ENCODE results near the gene HEG1. TPM values are rescaled to one million over a fixed set of nuclear protein-coding genes. Genes with fewer than 3 reads are reported as not detected.

Gene HEG1
- total RNA-seq, 1 donor from 2014 or later = 95.0 TPM

DNA sequence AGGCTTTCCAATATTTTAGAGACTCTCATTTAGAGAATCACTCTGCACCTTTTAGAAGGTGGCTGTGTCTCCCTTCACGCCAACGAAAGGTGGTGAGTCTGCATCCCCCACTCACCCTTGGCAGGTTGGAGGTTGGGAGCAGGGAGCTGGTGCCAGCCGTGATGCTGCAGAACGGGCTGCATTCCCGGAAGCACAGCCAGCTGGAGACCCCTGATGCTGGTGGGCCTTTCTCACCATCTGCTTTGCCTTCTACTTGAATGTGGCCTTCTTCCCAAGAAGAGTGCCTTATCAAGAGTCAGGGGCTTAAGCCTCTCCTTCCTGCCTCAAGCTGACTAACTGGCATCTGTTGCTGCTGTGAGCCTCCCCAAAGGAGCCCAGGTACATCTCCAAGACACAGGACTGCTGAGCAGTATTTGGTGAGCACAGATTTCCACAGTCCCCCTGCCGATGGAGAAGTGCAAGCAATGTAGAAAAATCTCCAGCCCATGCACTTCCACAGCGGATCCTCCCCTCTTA, 17.7 kb upstream of the HEG1 start:
- intact Hi-C loops (cut with DNase I) = no loop called here
- DNase-seq (ENCODE audit: missing footprints) (no peak), ATAC-seq (no peak)

DNA sequence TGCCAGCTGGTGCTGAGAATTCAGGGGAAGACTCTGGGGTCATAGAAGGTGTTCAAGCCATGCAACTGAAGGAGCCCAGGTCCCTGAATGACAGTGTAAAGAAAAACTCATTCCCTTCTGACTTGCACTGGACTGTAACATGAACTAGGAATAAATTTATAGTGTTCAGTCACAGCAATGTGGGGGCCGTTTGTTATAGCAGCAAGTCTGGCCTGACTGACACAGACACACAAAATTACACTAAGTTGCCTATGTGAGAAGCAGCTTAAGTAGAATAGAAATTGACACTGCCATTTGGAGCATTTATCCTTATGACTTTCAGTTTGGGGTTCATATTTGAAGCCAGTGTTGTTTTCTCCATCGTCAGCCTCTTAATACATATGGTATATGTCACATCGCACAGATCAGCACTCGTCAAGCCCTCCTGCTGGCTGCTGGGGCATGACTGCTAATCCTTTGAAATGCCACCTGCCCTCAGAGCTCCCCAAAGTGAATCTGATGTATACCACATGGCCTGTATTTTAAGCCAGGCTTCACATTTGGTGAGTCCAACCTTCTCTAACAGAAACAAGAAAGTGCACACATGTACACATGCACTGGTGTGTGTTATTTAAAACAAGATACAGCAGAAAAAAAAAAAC, 17.1 kb upstream of the HEG1 start:
- intact Hi-C loops (cut with DNase I) = no loop called here
- no peak for DNase-seq (ENCODE audit: missing footprints)
- peak; percentile 22 for ATAC-seq

DNA sequence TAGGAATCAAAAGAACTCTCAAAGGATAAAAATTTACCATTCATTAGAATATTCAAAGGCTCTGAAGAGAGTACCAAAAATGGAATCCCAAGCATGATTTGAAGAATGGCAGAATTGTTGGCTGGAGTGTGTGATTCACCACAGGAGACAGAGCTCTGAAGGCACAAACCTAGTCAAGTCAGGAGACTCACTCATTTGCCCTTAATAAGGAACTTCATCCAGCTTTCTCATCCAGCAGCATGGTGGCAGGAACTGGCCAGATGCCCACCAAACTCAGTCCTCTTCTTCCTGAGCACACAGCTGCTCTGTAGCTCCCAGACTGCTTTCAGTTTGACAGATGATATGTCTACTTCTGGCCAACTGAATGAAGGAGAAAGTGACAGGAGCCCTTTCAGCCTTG, 16.5 kb upstream of the HEG1 start:
- intact Hi-C loops (cut with DNase I) = no loop called here
- no peak for DNase-seq (ENCODE audit: missing footprints)
- ATAC-seq = no peak

DNA sequence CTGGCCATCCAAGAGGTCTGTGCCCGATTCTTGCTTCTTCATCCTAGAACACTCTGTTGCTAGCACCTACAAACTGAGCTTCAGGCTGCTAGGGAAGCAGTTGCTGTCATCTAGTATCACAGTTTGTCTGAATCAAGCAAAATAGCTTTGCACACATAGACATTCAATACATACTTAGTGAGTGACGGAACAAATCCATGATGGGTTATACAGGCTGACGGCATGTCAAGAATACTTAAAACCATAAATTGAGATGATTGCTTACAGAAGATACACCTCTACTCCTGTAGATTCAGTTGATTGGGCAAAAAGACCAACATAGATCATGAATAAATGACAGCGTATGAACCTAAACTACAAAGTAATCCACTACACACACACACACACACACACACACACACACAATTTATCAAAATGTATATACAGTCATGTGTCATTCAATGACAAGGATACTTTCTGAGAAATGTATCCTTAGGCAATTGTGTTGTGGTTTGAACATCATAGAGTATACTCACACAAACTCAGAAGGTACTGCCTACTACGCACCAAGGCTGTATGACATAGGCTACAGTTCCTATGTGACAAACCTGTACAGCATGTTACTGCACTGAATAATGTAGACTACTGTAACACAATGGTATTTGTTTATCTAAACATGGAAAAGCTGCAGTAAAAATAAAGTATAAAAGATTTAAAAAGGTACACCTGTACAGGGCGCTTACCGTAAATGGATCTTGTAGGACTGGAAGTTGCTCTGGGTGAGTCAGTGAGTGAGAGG, 14.4 kb upstream of the HEG1 start:
- intact Hi-C loops (cut with DNase I) = no loop called here
- ATAC-seq (no peak), DNase-seq (ENCODE audit: missing footprints) (no peak)

DNA sequence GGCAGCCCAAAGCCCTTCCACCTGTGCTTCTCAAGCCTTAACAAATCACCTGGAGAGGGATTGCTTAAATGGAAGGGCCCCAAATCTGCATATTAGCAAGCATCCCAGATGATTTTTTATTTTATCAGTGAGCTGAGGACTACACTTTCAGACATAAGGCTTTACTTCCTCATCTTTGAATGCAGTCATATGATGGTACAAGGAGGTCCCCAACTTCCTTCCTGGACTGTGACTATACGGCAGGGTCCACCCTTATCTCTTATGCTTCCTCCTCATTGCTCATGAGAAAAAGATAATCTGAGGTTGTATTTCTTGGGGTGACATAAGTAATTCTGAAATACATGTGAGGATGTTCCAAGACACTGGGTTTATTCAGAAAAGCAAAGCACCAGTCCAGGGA, 13.7 kb upstream of the HEG1 start:
- ATAC-seq (no peak), DNase-seq (ENCODE audit: missing footprints) (no peak)
- intact Hi-C loops (cut with DNase I) = no loop called here

DNA sequence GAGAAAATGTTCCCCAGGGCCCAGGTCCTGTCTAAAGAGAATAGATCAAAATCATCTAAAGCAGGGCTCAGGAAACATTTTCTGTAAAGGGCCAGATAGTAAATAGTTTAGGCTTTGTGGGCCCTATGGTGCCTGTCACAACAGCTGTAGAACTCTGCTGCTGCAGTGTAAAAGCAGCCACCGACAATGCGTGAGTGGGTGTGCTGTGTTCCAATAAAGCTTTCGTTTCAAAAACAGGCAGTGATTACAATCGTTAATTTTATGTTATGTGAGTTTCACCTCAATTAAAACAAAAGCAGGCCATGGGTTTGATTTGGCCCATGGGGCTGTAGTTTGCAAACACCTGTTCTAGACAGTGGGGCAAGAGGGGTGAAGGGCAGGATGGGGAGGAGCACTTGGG, 12.5 kb upstream of the HEG1 start:
- DNase-seq (ENCODE audit: missing footprints) (no peak), ATAC-seq (no peak)
- intact Hi-C loops (cut with DNase I) = no loop called here

DNA sequence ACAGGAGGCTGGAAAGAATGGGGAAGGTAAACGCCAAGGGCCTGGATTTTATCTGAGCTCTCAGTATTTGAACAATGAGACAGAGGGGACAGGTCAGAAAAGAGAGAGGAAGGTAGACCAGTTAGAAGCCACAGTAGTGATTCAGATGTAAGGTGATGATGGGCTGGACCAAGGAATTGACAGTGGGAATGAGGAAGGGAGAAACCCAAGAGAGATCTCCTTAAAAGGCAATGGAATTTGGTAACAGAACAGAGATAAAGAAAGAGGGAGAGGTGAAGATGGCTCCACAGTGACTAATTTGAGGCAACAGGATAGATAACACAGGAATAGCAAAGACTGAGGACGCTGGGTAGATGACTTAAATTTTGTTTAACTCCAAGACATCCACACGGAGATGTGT, 11.4 kb upstream of the HEG1 start:
- ATAC-seq (no peak), DNase-seq (ENCODE audit: missing footprints) (no peak)
- intact Hi-C loops (cut with DNase I) = no loop called here

DNA sequence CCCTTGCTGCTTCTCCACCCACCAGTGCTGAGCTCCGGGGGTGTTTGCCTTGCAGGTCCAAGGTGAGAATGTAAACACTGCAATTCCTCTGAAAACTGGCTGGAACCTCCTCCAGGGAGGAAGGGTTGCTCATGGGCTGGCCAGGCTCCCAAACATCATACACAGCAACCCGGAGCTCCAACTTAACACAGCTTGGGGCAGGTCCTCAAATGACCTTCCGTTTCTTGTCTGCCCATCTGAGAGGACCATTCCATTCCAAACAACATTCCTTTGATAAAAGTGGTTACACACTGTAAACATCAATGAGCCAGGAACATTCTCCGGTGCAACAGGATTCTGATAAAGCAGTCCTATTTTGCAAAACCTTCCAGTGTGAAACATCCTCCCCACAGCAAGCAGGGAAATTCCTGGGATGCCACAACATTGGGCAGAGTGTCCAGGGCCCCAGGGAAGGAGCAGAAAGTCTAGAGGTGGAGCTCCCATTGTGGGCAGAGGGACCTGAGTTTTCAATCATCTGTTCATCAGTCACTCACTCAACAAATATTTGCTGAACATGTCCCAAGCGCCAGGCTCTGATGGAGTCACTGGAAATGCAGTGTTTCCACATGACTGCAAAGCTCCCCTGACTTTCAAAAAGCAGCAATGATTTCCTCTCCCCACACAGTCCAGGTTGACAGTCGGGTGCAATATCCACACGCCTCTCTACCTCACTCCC, 7.3 kb upstream of the HEG1 start:
- intact Hi-C loops (cut with DNase I) = loop anchor here (2.0 to 5.0 kb wide), 2 partner anchors 54 to 78 kb away; no protein-coding TSS in a partner anchor
- ATAC-seq = peak; percentile 69
- no peak for DNase-seq (ENCODE audit: missing footprints)

DNA sequence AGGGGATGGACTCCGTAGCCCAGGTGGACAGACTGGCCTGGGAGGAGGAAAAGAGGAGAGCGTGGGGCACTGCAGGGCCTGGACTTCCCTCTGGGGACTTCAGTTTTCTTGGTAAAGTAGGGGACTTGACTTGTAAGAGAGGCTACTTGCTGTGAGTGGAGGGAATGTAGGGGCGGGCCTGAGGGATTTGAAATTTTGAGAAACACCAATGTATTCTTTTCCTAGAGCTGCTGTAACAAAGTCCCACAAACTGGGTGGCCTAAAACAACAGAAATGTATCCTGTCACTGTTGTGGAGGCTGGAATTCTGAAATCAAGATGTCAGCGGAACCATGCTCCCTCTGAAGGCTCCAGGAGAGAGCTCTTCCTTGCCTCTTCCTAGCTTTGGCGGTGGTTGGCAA, 5.8 kb upstream of the HEG1 start:
- DNase-seq (ENCODE audit: missing footprints) (no peak), ATAC-seq (peak; percentile 1)
- intact Hi-C loops (cut with DNase I) = loop anchor here (2.0 to 5.0 kb wide), 2 partner anchors 56 to 79 kb away; no protein-coding TSS in a partner anchor

DNA sequence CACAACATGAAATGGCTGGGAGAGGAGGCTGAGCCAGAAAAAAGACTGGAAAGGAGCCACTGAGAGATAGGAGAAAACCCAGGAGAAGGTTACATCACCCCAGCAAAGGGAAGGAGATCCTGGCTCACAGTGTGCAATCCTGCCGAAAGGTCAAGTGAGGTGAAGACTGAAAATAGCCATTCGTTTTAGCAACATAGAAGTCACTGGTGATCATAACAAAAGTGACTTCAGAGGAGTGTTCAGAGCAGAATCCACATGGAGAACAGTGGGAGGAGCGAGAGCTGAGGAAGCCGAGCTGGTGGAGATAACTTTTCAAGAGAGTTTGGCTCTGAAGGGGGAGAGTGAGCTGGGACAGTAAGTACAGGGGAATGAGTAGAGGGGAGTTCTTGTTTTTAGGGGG, 5.4 kb upstream of the HEG1 start:
- no peak for DNase-seq (ENCODE audit: missing footprints)
- peak; percentile 85 for ATAC-seq
- intact Hi-C loops (cut with DNase I) = loop anchor here (5.0 kb wide), 1 partner anchor 56 kb away; no protein-coding TSS in a partner anchor

DNA sequence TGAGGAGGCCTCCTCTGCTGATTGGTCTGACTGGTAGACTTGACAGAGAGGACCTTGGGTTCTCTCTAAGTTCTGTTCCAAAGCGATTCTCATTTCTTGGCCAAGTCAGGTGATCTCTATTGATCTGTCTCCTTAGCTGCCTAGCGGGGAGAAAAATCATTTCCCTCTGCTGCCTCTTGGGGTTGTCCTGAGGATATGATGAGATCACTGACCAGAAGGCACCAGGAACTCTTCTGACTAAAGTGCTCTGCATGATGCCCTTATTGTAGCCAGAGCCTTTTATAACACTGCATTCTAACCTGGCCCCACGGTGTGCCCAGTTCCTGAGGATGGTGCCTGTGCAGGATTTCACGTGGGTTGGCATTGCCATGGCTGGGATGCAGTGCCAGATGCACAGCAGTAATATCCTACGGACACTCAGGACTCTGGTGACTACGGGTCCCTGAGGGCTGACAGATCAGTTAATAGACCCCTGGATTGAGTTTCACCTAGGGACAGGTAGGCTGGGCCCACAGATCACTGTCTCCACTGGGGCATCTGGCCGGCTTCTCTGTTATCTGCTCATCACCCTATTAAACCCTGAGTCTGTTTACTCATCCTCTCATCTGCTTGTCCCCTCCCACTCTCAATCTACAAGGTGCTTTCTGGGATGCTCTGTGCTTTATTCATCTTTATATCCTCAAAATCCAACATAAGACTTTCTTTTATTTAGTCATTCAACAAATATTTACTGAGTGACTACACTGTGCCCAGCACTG, 3.9 kb upstream of the HEG1 start:
- DNase-seq (ENCODE audit: missing footprints) (no peak), ATAC-seq (no peak)
- intact Hi-C loops (cut with DNase I) = loop anchor here (5.0 kb wide), 1 partner anchor 58 kb away; no protein-coding TSS in a partner anchor

DNA sequence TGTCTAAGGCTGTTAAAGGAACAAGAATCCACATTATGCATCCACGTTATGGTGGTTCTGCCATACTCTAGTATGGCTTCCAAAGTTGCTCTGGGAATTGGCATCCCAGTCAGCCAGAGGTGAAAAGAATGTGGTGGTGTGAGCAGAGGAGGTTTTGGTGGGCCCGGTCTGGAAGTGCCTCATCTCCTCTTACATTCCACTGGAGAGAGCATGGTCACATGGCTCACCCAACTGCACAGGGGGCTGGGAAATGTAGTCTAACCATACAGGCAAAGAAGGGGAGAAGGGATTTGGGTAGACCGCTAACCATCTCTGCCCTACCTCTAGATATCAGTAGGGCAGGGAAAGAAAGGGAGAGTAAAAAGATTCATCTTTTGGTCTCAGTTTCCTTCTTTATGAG, 3.2 kb upstream of the HEG1 start:
- ATAC-seq (no peak), DNase-seq (ENCODE audit: missing footprints) (no peak)
- intact Hi-C loops (cut with DNase I) = no loop called here

DNA sequence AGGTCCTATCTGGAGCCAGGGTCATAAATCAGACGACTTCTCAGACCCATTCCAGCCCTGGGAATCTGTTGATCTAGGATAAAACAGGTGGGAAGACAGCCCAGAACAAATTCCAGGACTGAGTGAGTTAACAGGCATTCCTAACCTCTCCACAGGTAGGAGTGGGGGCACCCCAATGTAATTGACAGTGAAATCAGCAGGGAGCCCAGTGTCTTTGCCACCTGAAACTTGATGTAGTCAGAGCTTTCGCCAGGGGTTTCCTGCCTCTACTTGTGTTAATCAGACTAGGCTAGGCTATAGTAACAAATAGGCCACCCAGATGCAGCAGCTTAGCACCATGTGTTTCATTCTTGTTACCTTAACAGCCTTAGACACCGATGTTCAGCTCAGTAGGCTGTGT, 2.7 kb upstream of the HEG1 start:
- ATAC-seq (no peak), DNase-seq (ENCODE audit: missing footprints) (no peak)
- intact Hi-C loops (cut with DNase I) = no loop called here

DNA sequence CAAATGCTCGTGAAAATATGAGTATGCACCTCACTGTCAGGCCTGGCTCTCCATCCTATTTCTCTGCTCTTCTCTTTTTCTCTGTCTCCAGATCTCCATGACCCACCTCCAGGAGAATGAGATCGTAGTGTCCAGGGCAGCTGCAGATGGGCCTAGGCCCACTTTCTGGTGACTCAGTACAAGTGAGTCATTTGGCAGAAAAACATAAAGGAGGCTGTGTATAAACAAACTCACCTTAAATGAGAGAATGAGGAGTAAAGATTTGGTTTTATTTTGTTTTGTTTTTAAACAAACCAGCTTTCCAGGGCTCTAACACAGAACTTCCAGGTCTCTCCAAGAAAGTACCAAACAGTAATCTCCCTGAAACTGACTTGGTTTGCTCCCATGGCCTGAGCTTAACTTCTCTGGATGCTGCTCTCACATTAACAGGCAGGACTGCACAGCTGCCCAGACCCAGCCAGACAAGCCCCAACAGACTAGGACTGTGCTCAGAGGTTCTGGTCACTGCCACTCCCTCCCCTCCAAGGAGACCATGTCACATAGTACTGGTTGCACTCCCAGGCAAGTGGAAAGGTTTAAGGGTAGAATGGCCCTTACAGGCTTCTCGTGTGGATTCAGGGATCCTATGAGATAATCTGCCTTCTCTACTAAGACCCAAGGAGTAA, 1.5 kb upstream of the HEG1 start:
- DNase-seq (ENCODE audit: missing footprints) = no peak
- intact Hi-C loops (cut with DNase I) = loop anchor here (2.0 kb wide), 1 partner anchor 55 kb away; no protein-coding TSS in a partner anchor
- no peak for ATAC-seq

DNA sequence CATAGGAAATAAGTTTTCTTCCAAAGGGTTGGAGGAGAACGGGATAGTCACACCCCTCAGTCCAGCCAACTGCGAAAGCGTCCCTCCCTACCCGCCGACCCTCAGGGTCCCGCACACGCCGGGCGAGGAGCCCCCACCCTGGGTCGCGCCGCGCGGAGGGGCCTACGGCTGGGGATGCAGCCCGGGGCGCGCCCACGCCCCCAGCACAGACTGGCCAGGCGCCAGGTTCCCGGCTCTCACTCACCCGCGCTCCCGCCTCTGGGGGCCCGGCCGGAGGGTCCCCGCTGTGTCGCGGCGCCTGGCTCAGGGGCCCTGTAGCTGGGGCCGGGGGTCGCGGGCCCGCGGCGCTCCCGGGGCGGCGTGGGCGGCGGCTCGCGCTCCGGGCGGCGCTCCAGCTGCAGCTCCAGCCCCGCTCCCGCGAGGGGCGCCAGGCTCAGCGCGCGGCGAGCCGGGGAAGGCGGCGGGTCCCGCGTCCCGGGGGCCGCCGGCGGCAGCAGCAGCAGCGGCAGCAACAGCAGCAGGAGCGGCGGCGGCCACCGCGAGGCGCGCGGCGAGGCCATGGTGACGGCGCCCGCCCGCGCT, 375 bp downstream of the HEG1 start:
- ATAC-seq = no peak
- intact Hi-C loops (cut with DNase I) = loop anchor here (2.0 kb wide), 1 partner anchor 19 kb away; no protein-coding TSS in a partner anchor
- peak; percentile 75 for DNase-seq (ENCODE audit: missing footprints)

DNA sequence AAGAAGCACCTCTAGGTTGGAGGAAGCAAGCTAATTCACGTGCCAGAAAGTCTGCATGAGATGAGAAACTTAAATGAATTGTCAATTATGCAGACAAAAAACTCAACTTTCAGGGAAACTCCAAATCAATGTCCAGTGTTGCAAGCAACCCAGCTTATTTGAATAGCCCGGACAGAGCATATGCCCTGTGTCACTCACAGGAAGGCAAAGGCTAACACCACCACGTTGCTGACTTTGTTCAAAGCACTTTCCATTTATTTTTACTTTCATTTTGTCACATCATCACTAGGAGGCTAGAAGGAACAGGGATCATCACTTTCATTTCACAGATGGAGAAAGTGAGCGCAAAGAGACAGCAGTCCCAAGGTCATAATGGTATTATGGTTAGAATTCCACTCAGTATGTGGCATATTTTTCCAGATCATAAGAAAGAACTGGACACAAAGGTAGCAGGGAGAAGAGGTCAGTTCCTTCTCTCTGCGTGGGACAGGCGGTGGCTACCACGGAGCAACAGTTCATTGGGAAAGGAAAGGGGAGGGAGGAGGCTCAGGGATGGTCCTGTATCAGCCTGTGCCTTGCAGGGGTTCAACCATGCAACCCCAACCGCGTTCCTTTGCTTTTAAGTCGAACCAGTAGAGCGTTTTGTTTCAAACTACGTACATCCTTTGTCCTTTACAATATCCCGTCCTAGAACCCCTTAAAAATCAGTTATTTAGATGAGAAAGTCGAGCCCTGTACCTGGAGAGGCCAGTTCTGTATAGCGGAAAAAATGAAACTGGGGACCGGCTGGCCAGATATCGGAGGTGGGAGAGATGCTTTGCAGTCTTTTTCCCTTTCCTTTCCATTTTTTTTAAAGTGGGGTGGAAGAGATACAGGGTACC, 1.1 kb downstream of the HEG1 start:
- DNase-seq (ENCODE audit: missing footprints) = no peak
- intact Hi-C loops (cut with DNase I) = loop anchor here (2.0 to 5.0 kb wide), 2 partner anchors 18 to 37 kb away; no protein-coding TSS in a partner anchor
- peak; percentile 6 for ATAC-seq

DNA sequence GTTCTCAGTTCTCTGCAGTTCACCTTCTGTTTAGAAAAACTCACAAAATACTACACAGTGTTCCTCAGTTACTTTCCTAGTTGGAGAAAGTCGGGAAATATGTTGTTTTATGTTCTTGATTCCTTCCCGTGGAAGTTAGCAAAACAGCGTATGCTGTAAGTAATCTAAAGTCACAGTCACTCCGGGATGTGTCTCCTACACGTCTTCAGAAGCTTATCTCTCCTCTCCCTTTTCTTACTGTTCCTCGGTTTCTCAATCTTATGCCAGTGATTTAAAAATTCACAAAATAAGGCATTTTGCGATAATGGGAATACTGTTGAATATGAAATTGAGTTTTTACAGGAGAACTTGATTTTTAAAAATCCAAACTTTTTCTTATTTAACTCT, 1.7 kb downstream of the HEG1 start:
- intact Hi-C loops (cut with DNase I) = loop anchor here (2.0 to 5.0 kb wide), 2 partner anchors 17 to 37 kb away; no protein-coding TSS in a partner anchor
- DNase-seq (ENCODE audit: missing footprints) = no peak
- ATAC-seq = no peak
